H1 (cell line): ENCODE measurements around the gene TNIK. TPM values are rescaled to one million over a fixed set of nuclear protein-coding genes. Genes with fewer than 3 reads are reported as not detected.
A peak's percentile ranks its signal among the peaks of the same experiment; 100 is the strongest.

Experiments used
- CTCF ChIA-PET: fragments of 300-600 bp; sonication (Branson Sonifier 250); formaldehyde crosslinking; loops from one replicate; lab custom pipeline; 2021; ENCODE audit not compliant: partially characterized antibody; lab: Charles Lee
- POLR2A ChIA-PET: fragments of 300-600 bp; sonication (Branson Sonifier 250); formaldehyde crosslinking; loops from one replicate; lab custom pipeline; 2021; ENCODE audit warnings: inconsistent platforms; ENCODE audit not compliant: partially characterized antibody; lab: Charles Lee
- DNase-seq, 2 experiments: peaks; one replicate each; pipeline versions ENCODE4 v3.0.0 to v3.0.0-alpha.2; 2010 to 2022; ENCODE audit warnings: low spot score in 2 of 2, low read depth in 1 of 2, mixed read lengths in 1 of 2
- FAIRE-seq: peaks from 2 replicates; lab custom pipeline; 2011; peaks lifted over from hg19 to GRCh38; lab: Jason Lieb, UNC
- H2AFZ ChIP-seq: 2 replicates; pipeline ENCODE4 v1.8.1; 2012; ENCODE audit warnings: low read length, inconsistent platforms
- H2AK5ac ChIP-seq: 2 replicates; pipeline ENCODE4 v1.6.1; 2013; ENCODE audit warnings: low read depth, low read length
- H2BK120ac ChIP-seq: replicated peaks from 2 replicates; pipeline ENCODE3; 2013; ENCODE audit warnings: low read depth, low read length, inconsistent platforms
- H2BK12ac ChIP-seq: 2 replicates; pipeline ENCODE4 v1.6.1; 2013; ENCODE audit warnings: low read depth, low read length
- H2BK15ac ChIP-seq: 2 replicates; pipeline ENCODE4 v1.6.1; 2013; ENCODE audit warnings: low read length
- H2BK20ac ChIP-seq: 2 replicates; pipeline ENCODE4 v1.6.1; 2013; ENCODE audit warnings: low read length
- H2BK5ac ChIP-seq: 2 replicates; pipeline ENCODE4 v1.6.1; 2013; ENCODE audit warnings: low read depth, low read length
- H3K14ac ChIP-seq: 2 replicates; pipeline ENCODE4 v1.6.1; 2013; ENCODE audit warnings: inconsistent platforms; ENCODE audit not compliant: insufficient read length
- H3K18ac ChIP-seq: 2 replicates; pipeline ENCODE4 v1.6.1; 2013; ENCODE audit warnings: low read length; ENCODE audit errors: extremely low read depth
- H3K23ac ChIP-seq: 2 replicates; pipeline ENCODE4 v1.6.1; 2013; ENCODE audit warnings: inconsistent platforms; ENCODE audit not compliant: insufficient read length
- H3K23me2 ChIP-seq: 2 replicates; pipeline ENCODE4 v1.6.1; 2013; ENCODE audit warnings: low read depth, low read length
- H3K27ac ChIP-seq: 2 replicates; pipeline ENCODE4 v1.6.1; 2011; ENCODE audit warnings: low read depth, low read length, inconsistent platforms
- H3K27me3 ChIP-seq, 4 experiments: replicated peaks in 1 of 4; 1 replicate in 1 of 4; 2 replicates in 3 of 4; pipeline versions ENCODE4 v1.6.1 to v1.8.1; 2011 to 2013; ENCODE audit warnings: low read length in 3 of 4, mild to moderate bottlenecking in 3 of 4, inconsistent platforms in 2 of 4, mixed read lengths in 2 of 4, moderate library complexity in 1 of 4; ENCODE audit not compliant: control insufficient read depth in 3 of 4, insufficient read depth in 3 of 4; ENCODE audit errors: extremely low read depth in 1 of 4
- H3K36me3 ChIP-seq, 4 experiments: 2 replicates each; pipeline versions ENCODE4 v1.6.1 to v1.8.1; 2011 to 2013; ENCODE audit warnings: mild to moderate bottlenecking in 4 of 4, low read length in 3 of 4, moderate library complexity in 2 of 4, control low read depth in 1 of 4, inconsistent platforms in 1 of 4; ENCODE audit not compliant: insufficient read depth in 4 of 4, control insufficient read depth in 2 of 4
- H3K4ac ChIP-seq: replicated peaks from 2 replicates; pipeline ENCODE3; 2013; ENCODE audit warnings: low read length, low read depth, mixed read lengths, inconsistent platforms; ENCODE audit not compliant: insufficient read length
- H3K4me1 ChIP-seq, 4 experiments: replicated peaks in 1 of 4; 1 replicate in 1 of 4; 2 replicates in 3 of 4; pipeline versions ENCODE4 v1.6.1 to v1.8.1; 2011 to 2013; ENCODE audit warnings: low read length in 3 of 4, inconsistent platforms in 2 of 4, mixed read lengths in 1 of 4; ENCODE audit not compliant: insufficient read depth in 4 of 4, control insufficient read depth in 3 of 4
- H3K4me2 ChIP-seq, 2 experiments: 2 replicates each; pipeline versions ENCODE4 v1.6.1 to v1.8.1; 2011 to 2013; ENCODE audit warnings: low read depth in 2 of 2, low read length in 2 of 2, control low read depth in 1 of 2, inconsistent platforms in 1 of 2, mild to moderate bottlenecking in 1 of 2; ENCODE audit not compliant: insufficient read depth in 1 of 2
- H3K4me3 ChIP-seq, 4 experiments: fragments of 200-600, 300-600 bp in 1 of 4; sonication (generic), shearing (Covaris generic), sonication (Bioruptor Twin) in 1 of 4; 2 replicates each; pipeline versions ENCODE4 v1.5.1 to v1.8.1; 2011 to 2016; ENCODE audit warnings: low read length in 4 of 4, low read depth in 3 of 4, control low read depth in 2 of 4, inconsistent platforms in 2 of 4, mild to moderate bottlenecking in 2 of 4, mixed read lengths in 1 of 4, moderate library complexity in 1 of 4; ENCODE audit not compliant: insufficient read depth in 2 of 4; ENCODE audit errors: extremely low read depth in 1 of 4
- H3K56ac ChIP-seq: replicated peaks from 2 replicates; pipeline ENCODE3; 2013; ENCODE audit warnings: low read depth, mild to moderate bottlenecking, mixed read lengths, low read length, inconsistent platforms; ENCODE audit not compliant: insufficient read length
- H3K79me1 ChIP-seq: 2 replicates; pipeline ENCODE4 v1.6.1; 2013; ENCODE audit warnings: low read depth, low read length, control low read depth
- H3K79me2 ChIP-seq, 2 experiments: 2 replicates each; pipeline versions ENCODE4 v1.6.1 to v1.8.1; 2012 to 2013; ENCODE audit warnings: low read length in 2 of 2, mild to moderate bottlenecking in 2 of 2, inconsistent platforms in 1 of 2; ENCODE audit not compliant: insufficient read depth in 2 of 2, control insufficient read depth in 1 of 2
- H3K9ac ChIP-seq, 4 experiments: replicated peaks in 1 of 4; 1 replicate in 1 of 4; 2 replicates in 3 of 4; pipeline versions ENCODE4 v1.6.1 to v1.8.1; 2011 to 2013; ENCODE audit warnings: low read depth in 3 of 4, low read length in 3 of 4, control low read depth in 2 of 4, mild to moderate bottlenecking in 2 of 4, moderate library complexity in 2 of 4, inconsistent platforms in 1 of 4; ENCODE audit errors: extremely low read depth in 1 of 4
- H3K9me3 ChIP-seq, 2 experiments: 2 replicates each; pipeline versions ENCODE4 v1.6.1 to v1.8.1; 2012 to 2013; ENCODE audit warnings: mild to moderate bottlenecking in 2 of 2, moderate library complexity in 2 of 2, control low read depth in 1 of 2, inconsistent platforms in 1 of 2, low read depth in 1 of 2, low read length in 1 of 2, mixed read lengths in 1 of 2; ENCODE audit not compliant: insufficient read depth in 2 of 2
- H4K20me1 ChIP-seq, 2 experiments: replicated peaks in 1 of 2; 2 replicates each; pipeline versions ENCODE3 to v1.8.1; 2011 to 2013; ENCODE audit warnings: inconsistent platforms in 2 of 2, low read length in 2 of 2, mild to moderate bottlenecking in 1 of 2; ENCODE audit not compliant: insufficient read depth in 2 of 2, control insufficient read depth in 1 of 2
- H4K5ac ChIP-seq: 2 replicates; pipeline ENCODE4 v1.6.1; 2013; ENCODE audit warnings: low read length, low read depth, mixed read lengths, inconsistent platforms; ENCODE audit not compliant: insufficient read length
- H4K8ac ChIP-seq: 2 replicates; pipeline ENCODE4 v1.8.0; 2013; ENCODE audit warnings: mild to moderate bottlenecking, moderate library complexity, low read length, inconsistent platforms; ENCODE audit not compliant: insufficient read depth; ENCODE audit errors: extremely low read depth
- H4K91ac ChIP-seq: replicated peaks from 2 replicates; pipeline ENCODE3; 2013; ENCODE audit warnings: low read length, mixed read lengths, inconsistent platforms; ENCODE audit not compliant: insufficient read length
- WGBS, 2 experiments: shearing (Covaris generic) in 1 of 2; methylation state at CpG; one replicate each; pipeline versions ENCODE4 v1.1.6 to v1.1.7; 2013 to 2015; ENCODE audit warnings: low lambda C conversion rate in 2 of 2, mixed read lengths in 2 of 2, inconsistent platforms in 1 of 2, low coverage in 1 of 2, missing lambda C conversion rate in 1 of 2; ENCODE audit not compliant: insufficient replicate concordance in 2 of 2, insufficient coverage in 1 of 2, insufficient read length in 1 of 2; ENCODE audit errors: extremely low coverage in 1 of 2, missing lambda C conversion rate in 1 of 2; 5-methylcytosine and 5-hydroxymethylcytosine counted together
- polyA plus RNA-seq, 7 experiments: library from polyadenylated mRNA; depleted of rRNA in 3 of 7; stranded (reverse) in 5 of 7; unstranded in 2 of 7; fragments of >200 nt in 5 of 7; fragments of 200-250 nt in 2 of 7; gene quantifications; 1 replicate in 5 of 7; 2 replicates in 1 of 7; 4 replicates in 1 of 7; pipeline versions ENCODE4 v1.2.1 to v1.2.3, GENCODE V29; 2011 to 2013; ENCODE audit warnings: missing spikeins in 2 of 7, mixed read lengths in 2 of 7
- total RNA-seq: library from RNA; stranded (reverse); fragmentation: NEBNext Ultra II Directional; extraction: Animal tissue kit (Norgen Biotek cat#: 25700); gene quantifications from 2 replicates; pipeline ENCODE4 v1.2.1, GENCODE V29; 2021

Gene TNIK
- total and polyA plus RNA-seq, 2 of the 8 experiments (the other 6 are each of a cell fraction or from before 2014, with no cell fraction given), result 7.4 to 42.0 TPM

DNA sequence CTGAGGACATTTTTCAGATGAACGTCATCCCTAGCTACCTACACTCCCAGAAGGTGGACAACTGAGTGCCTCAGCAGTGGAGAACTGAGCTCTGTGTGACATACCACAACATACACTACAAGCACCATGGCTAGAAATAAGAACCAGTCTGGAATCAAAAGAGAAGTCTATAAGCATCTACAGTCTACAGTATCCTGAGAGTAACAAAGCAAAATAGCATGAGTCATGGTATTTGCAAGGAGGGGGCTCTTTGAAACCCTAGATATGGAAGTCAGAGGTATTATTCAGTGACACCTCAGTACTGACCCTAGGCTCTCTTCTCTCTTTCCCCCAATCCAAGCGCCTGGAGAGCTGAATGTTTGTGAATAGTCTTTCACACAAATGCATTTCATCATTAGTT lies 87.5 kb downstream of the TNIK start:
- H3K36me3 ChIP-seq, result no peaks in the 10 kb centered on the region
- ChIA-PET CTCF (interaction anchor here (0.5 to 3.3 kb wide), 6 partner anchors 10 to 417 kb away, joined by 3 to 18 read pairs (median 5); no protein-coding TSS in a partner anchor), POLR2A (interaction anchor here (1.5 kb wide), 1 partner anchor 11 kb away, joined by 3 read pairs; no protein-coding TSS in a partner anchor)
- no peak overlapping the region for H2AFZ ChIP-seq
- no peak overlapping the region for H2BK15ac ChIP-seq
- no peak overlapping the region for H3K4me3 ChIP-seq
- H2BK20ac ChIP-seq, result no peak overlapping the region
- H3K18ac ChIP-seq, result no peak overlapping the region
- no peaks in the 10 kb centered on the region for H4K20me1 ChIP-seq
- H3K79me2 ChIP-seq, result peaks cover 0 to 40% of the 10 kb centered on the region in 2 experiments; a peak in 2 of 4 replicates
- no peaks in the 10 kb centered on the region; the same call in 1 of the 2 replicates for H3K23me2 ChIP-seq
- FAIRE-seq, result no peak
- no peak overlapping the region for H2BK120ac ChIP-seq
- no peak overlapping the region for H2BK12ac ChIP-seq
- H4K8ac ChIP-seq, result no peak overlapping the region
- H3K27me3 ChIP-seq, result no peaks in the 10 kb centered on the region
- no peaks in the 10 kb centered on the region for H3K9me3 ChIP-seq
- no peak overlapping the region for H2BK5ac ChIP-seq
- no peak overlapping the region for H3K14ac ChIP-seq
- H3K27ac ChIP-seq, result no peak overlapping the region
- DNase-seq, result no peak
- H3K79me1 ChIP-seq, result no peaks in the 10 kb centered on the region; the same call in 1 of the 2 replicates
- no peak overlapping the region for H3K23ac ChIP-seq
- no peak overlapping the region for H4K5ac ChIP-seq
- no peak overlapping the region for H3K4ac ChIP-seq
- H2AK5ac ChIP-seq, result peak overlapping the region; percentile 41; the same call in 1 of the 2 replicates
- H3K4me1 ChIP-seq, result peaks cover 0 to 5% (median 2%) of the 10 kb centered on the region in 4 experiments; a peak in 2 of 7 replicates
- WGBS, 2 experiments, result 89% methylated on average over 2 of the region's 2 CpGs; no CpG with 5 or more reads in 1 of the 2 experiments
- H4K91ac ChIP-seq, result no peak overlapping the region
- H3K56ac ChIP-seq, result no peak overlapping the region
- no peak overlapping the region for H3K4me2 ChIP-seq
- H3K9ac ChIP-seq, result no peak overlapping the region
